HG03457 (cell line): ENCODE results near the gene PLXNB3.
A peak's percentile ranks its signal among the peaks of the same experiment; 100 is the strongest.
"Not testable (repeated sequence)": the region's sequence is repeated elsewhere in the genome, so short reads cannot be mapped to it uniquely, and the experiment has no call there.

Experiments used
- ATAC-seq: cut with Tn5 transposase; IDR thresholded peaks from one replicate; pipeline ENCODE4 v1.9.1; 2021; ENCODE audit warnings: moderate number of reproducible peaks; ENCODE audit not compliant: unreplicated experiment

Gene PLXNB3

DNA sequence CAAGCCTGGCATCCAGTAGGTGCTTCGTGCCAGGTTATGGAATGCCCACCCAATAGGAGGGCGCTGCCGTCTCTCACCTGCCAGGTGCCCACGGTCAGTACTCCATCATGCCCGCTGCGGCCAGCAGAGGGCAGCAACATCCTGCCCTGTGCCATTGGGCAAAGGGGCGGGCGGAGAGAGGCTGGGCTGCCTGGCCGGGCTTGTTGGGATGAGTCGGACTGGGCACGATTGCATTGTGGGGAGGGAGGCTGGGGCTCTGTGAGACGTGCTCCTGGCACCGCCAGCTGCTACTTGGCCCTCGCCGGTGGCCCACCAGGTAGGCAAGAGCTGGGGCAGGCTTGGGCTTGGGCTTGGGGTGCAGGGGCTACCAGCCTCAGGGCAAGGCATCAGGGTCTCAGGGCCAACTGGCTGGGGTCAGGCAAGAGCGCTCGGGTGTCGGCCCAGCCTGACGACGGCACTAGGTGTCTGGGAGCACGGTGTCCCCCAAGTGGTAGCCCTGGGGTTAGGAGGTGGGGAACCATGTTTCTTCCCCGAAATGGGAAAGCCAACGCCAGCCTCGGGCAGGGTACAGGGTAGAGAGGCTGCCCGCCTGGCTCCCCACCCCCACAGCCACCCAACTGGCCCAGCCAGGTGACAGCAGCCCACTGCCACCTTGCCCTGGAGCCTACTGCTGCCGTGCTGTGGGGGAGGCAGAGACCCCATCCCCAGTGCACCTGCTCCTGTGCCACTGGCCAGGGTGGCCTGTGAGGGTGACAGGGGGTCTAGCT, at the start of gene PLXNB3:
Gene PLXNB3 (plus strand): TSS at position 261 of the 767 bp plus-strand sequence. CDS start 1,287 bp downstream, outside the sequence.
- no peak for ATAC-seq

- ATAC-seq, result no peak
Observed at GRCh38 chrX:153714256-153714655, 49.8 kb upstream of the PLXNB3 start.

- ATAC-seq, result no peak
Observed at GRCh38 chrX:153717445-153717844, 46.6 kb upstream of the PLXNB3 start.

DNA sequence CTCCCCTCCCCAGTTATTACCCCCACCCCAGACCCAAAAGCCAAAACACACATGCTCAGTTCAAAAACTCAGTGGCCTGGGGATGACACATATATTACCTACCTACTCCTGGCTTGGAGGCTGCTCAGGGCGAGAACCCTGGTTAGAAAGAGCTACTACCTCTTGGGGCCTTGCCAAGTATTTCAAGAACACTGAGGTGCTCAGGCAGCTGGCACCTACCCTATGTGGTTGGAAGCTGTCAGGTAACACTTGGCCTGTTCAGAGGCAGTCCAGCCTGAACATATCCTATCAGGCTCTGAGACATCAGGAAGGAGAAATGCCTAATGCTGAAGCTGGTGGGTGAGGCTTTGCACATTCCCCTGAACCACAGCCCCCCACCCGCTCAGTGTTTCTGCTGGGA, 44.8 kb upstream of the PLXNB3 start:
- no peak for ATAC-seq

GRCh38 chrX:153719701-153720100, 44.3 kb upstream of the PLXNB3 start:
- no peak for ATAC-seq

DNA sequence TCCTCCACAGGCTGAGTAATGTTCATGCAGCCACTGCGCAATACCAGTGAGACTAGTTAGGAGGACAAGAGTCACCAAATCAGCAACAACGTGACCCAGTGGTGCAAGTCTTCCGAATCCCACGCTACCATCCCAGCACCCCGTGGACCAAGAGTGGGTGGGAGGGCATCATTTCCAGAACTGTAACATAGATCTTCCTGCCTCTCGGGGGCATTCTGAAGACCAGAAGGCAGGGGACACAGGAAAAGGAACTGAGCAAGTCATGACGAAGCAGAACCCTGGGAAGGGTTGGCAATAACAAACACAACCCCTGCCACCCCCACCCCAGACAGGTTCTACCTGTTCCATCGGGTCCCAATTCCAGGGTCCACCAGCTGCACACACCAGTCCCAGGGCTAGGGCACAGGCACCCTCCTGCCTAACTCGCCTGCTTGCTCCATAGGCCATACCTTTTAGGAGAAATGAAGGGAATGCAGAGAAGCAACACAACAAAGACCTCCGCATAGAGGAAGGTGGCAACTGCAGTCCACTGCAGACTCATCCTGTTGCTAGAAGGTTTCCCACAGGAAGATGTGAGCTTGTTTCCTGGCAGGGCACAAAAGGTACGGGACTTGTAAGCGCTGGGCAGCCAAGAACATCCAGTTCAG, 41.2 kb upstream of the PLXNB3 start:
- no peak for ATAC-seq

- ATAC-seq, result peak; percentile 26
Observed at GRCh38 chrX:153723351-153724251, 40.4 kb upstream of the PLXNB3 start.

DNA sequence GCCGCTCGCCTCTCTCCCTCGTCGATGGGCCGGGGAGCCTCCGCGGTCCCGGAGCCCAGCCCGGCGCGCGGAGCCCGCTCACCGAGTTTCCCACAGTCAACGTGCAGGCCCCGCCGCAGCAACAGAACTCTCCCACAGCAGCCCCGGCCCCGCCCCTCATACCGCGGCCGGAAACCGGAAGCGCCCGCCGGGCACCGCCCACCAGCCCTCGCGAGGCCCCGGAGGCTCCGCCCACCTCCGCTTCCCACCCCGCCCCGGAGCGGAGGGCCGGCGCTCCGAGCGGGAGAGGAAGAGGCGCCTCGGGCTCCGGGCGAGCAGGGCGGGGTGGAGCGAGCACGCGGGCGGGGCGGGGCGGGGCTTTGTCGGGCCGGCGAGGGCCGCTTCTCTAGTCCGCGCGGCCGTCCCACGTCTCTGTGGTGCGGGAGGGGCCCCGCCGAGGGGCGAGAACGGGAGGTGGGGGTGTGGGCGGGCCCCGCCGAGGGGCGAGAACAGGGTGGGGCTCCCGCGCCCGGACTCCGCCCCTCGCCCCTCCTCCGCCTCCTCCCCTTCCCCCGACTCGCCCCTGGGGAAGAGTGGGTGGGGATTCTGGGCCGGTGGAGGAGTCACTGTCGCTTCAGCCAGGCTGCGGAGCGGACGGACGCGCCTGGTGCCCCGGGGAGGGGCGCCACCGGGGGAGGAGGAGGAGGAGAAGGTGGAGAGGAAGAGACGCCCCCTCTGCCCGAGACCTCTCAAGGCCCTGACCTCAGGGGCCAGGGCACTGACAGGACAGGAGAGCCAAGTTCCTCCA, 39.6 kb upstream of the PLXNB3 start, which contains the start of the genes ABCD1 and BCAP31:
Gene ABCD1 (plus strand): TSS at position 605 of the 787 bp plus-strand sequence. CDS start 411 bp downstream, outside the sequence.
Gene BCAP31 (minus strand): TSS at position 136 of the 787 bp plus-strand sequence. CDS start 1,143 bp downstream, outside the sequence.
- ATAC-seq, result peak; percentile 39

- peak; percentile 7 for ATAC-seq
Observed at GRCh38 chrX:153725039-153725831, 38.8 kb upstream of the PLXNB3 start.

DNA sequence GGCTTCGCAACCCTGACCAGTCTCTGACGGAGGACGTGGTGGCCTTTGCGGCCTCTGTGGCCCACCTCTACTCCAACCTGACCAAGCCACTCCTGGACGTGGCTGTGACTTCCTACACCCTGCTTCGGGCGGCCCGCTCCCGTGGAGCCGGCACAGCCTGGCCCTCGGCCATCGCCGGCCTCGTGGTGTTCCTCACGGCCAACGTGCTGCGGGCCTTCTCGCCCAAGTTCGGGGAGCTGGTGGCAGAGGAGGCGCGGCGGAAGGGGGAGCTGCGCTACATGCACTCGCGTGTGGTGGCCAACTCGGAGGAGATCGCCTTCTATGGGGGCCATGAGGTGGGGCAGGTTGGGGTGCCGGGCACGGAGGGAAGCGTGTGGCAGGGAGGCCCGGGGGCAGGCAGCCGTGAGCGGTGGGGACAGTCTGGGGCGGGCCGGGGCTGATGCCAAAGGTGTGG, 38.2 kb upstream of the PLXNB3 start:
- ATAC-seq, result no peak

DNA sequence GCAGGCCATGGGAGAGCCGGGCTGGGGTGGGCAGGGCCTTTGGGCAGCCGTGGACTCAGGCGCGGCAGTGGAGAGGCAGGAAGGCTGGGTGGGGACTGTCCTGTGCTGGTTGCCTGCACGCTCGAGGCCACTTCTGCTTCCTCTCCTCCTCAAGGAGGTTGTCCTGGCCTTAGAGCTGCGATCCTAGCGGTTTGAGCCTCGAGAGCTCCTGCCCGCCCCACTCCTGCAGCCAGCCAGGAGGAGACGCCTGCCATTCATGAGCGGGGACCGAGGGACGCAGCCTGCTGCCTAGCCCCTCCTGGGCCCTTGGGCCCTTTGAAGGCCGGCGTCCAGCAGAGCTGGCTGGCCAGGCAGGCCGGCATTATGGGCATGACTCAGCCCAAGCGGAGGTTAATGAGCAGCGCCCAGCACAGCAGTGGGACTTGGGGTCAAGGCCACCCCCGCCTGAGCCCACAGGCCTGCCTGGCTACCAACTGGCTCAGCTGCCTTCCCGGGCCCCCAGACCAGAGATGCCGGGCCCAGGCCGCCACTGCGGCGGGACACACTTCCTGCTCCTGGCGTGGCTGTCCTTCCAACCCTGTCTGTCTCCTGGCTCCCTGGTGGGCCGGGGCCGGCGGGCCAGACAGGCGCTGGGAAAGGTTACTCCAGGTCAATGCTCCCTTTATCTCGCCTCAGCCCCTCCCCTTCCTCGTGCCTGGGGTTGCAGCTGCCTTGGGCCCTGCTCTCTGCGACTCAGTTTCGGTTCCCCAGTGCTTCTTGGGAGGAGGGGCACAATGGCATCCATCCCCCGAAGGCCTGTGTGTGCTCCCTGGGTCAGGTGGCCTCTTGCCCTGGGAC, 37.5 kb upstream of the PLXNB3 start:
- ATAC-seq, result peak; percentile 30

- no peak for ATAC-seq
Observed at GRCh38 chrX:153727123-153727931, 36.7 kb upstream of the PLXNB3 start.

- no peak for ATAC-seq
Observed at GRCh38 chrX:153728095-153728494, 36.0 kb upstream of the PLXNB3 start.

- ATAC-seq, result no peak
Observed at GRCh38 chrX:153728951-153729631, 35.0 kb upstream of the PLXNB3 start.

- not testable (repeated sequence) for ATAC-seq
Observed at GRCh38 chrX:153730115-153730514, 33.9 kb upstream of the PLXNB3 start.

DNA sequence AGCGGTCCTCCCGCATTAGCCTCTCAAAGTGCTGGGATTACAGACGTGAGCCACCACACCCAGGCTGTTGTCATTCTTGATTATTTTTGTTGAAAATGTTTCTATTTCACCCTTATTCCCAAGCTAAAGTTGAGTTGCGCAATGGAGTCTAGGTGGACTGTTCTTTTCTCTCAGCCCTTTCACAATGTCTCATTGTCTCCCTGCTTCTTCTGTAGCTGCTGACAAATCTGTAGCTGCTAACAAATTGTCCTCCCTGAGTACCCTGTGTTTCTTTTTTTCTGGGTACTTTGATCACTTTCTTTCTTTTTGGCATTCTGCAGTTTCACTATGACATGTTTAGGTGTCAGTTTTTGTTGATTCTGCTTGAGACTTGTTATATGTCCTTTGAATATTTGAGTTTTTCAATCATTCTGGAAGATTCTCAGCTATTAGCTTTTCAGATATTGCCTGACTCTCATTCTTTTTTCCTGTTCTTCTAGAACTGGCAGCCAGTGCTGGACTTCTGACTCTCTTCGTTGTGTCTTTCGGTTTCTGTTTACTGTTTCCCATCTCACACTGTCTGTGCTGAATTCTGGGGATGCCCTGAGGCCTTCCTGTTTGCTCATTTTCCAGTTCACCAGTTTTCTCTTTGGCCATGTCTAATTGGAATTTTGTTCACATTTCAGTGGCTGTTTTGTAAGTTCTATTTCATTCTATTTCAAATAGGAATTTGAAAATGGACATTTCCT, 32.8 kb upstream of the PLXNB3 start:
- no peak for ATAC-seq
